ENCODE measurements around the gene DNAJB2. TPM values are rescaled to one million over a fixed set of nuclear protein-coding genes. Genes with fewer than 3 reads are reported as not detected.

DNAJB2 gene
- total RNA-seq, 4 donors from 2014 or later: 125 to 152 (median 140) TPM

DNA sequence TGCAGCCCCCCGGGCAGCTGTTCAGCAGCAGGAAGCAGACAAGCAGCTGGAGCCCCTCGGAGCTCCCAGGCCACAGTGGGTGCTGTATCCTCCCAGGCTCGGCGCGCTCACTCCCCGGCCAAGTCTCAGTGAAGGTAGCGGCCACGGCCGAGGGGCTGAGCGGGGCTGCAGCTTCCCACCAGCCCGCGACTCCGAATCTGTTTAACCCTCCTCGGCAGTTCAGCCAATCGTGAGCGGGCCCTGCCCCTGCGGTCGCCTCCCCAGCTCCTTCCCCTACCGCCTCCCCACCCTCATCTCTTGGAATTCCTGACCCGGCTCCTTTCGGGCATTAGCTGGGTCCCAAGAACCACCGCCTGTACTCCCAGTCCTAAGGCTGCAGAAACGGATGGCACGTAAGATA is 53.4 kb downstream of the DNAJB2 start, which contains the start of gene RESP18:
RESP18 (minus strand) TSS at position 203 of the 400 bp plus-strand sequence.
- TF ChIP-seq, protein P1, sequence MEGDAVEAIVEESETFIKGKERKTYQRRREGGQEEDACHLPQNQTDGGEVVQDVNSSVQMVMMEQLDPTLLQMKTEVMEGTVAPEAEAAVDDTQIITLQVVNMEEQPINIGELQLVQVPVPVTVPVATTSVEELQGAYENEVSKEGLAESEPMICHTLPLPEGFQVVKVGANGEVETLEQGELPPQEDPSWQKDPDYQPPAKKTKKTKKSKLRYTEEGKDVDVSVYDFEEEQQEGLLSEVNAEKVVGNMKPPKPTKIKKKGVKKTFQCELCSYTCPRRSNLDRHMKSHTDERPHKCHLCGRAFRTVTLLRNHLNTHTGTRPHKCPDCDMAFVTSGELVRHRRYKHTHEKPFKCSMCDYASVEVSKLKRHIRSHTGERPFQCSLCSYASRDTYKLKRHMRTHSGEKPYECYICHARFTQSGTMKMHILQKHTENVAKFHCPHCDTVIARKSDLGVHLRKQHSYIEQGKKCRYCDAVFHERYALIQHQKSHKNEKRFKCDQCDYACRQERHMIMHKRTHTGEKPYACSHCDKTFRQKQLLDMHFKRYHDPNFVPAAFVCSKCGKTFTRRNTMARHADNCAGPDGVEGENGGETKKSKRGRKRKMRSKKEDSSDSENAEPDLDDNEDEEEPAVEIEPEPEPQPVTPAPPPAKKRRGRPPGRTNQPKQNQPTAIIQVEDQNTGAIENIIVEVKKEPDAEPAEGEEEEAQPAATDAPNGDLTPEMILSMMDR (IDR thresholded peaks at IDR 0.05): no peak
- TF ChIP-seq POLR2A (IDR thresholded peaks at IDR 0.05): no peak
- DNase-seq (ENCODE audit: low spot score in 2 of 2): no peak
- H3K4me3 ChIP-seq (ENCODE audit: low read depth, poor library complexity, severe bottlenecking): no peak within 1 kb of the TSS
- 6 to 11% methylated on average over 23 to 24 of the region's 24 CpGs for WGBS, 2 donors
- intact Hi-C loops (cut with DNase I; ENCODE audit: low total_unique reads): no loop called here

GRCh38 chr2:219334076-219334475 is 54.9 kb downstream of the DNAJB2 start:
- WGBS, 2 donors: 65 to 88% methylated on average over 2 of the region's 2 CpGs
- DNase-seq (ENCODE audit: low spot score in 2 of 2): no peak
- no peak for TF ChIP-seq POLR2A (IDR thresholded peaks at IDR 0.05)
- TF ChIP-seq, protein P1 (IDR thresholded peaks at IDR 0.05): no peak
- intact Hi-C loops (cut with DNase I; ENCODE audit: low total_unique reads): no loop called here
- no peak overlapping the region for H3K4me3 ChIP-seq (ENCODE audit: low read depth, poor library complexity, severe bottlenecking)

DNA sequence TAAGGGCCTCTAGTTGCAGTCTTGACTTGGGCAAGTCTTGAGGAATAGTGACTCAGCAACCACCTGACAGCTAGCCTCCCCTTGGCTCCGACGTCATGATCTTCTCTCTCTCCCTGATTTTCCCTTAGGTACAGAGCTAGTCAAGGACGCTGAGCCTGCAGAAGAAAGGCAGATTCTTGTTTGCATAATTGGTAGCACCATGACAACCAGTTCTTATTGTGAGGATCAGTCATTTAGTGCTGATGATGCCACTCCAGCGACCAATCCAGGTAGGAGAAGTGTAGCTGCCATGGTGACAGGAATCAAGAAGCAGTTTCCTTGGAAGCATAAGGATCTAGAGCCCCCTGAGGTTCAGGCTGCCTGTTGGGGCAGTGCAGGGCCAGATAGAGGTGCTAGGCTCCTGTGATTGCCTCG is 56.2 kb downstream of the DNAJB2 start:
- WGBS, 2 donors: 34 to 38% methylated on average over 5 of the region's 5 CpGs
- TF ChIP-seq POLR2A (IDR thresholded peaks at IDR 0.05): no peak
- TF ChIP-seq, protein P1 (IDR thresholded peaks at IDR 0.05): no peak
- no peak for DNase-seq (ENCODE audit: low spot score in 2 of 2)
- intact Hi-C loops (cut with DNase I; ENCODE audit: low total_unique reads): no loop called here
- no peak overlapping the region for H3K4me3 ChIP-seq (ENCODE audit: low read depth, poor library complexity, severe bottlenecking)

MicroRNAs encoded within 50 kb of the gene (microRNA counts, 767-probe panel; counts per million panel counts)
- 0 to 358 counts per million in 2 donors for microRNA hsa-miR-153

Small RNA genes lying within 50 kb of the gene (microRNA-seq; reads per million reads assigned to microRNA genes)
- gene MIR153-1 (ENCODE audit: borderline number of aligned reads in 1 of 2, borderline replicate concordance in 2 of 2): 0 reads per million in 2 donors

Other genes starting within 250 kb of the DNAJB2 start
- gene CFAP65, start 237.8 kb upstream of the DNAJB2 start, total RNA-seq: not detected
- gene IHH, start 218.4 kb upstream of the DNAJB2 start, total RNA-seq: under 1 TPM in 1 of 4 donors, not detected in 3; 0.30 TPM
- 10 to 100 TPM; 13.2 to 20.9 (median 18.4) TPM for gene NHEJ1, start 118.6 kb upstream of the DNAJB2 start, total RNA-seq
- 1 to 10 TPM in 2 of 4 donors, under 1 TPM in 2; 0.10 to 4.4 (median 1.0) TPM for gene SLC23A3, start 109.3 kb upstream of the DNAJB2 start, total RNA-seq
- gene CNPPD1, start 102.4 kb upstream of the DNAJB2 start, total RNA-seq: 10 to 100 TPM; 48.0 to 76.7 (median 66.9) TPM
- gene RETREG2, start 101.1 kb upstream of the DNAJB2 start, total RNA-seq: 100 to 1,000 TPM in 2 of 4 donors, 10 to 100 TPM in 2; 88.7 to 110 (median 98.3) TPM
- gene ZFAND2B, start 72.6 kb upstream of the DNAJB2 start, total RNA-seq: 10 to 100 TPM; 63.0 to 76.4 (median 63.3) TPM
- gene ABCB6, start 60.4 kb upstream of the DNAJB2 start, total RNA-seq: 10 to 100 TPM; 16.9 to 33.1 (median 18.6) TPM
- gene ATG9A, start 49.7 kb upstream of the DNAJB2 start, total RNA-seq: 10 to 100 TPM; 57.6 to 92.8 (median 61.9) TPM
- gene ANKZF1, start 49.6 kb upstream of the DNAJB2 start, total RNA-seq: 10 to 100 TPM; 45.9 to 97.6 (median 52.5) TPM
- 1 to 10 TPM; 1.6 to 7.7 (median 3.9) TPM for gene GLB1L, start 33.9 kb upstream of the DNAJB2 start, total RNA-seq
- 10 to 100 TPM; 12.9 to 26.4 (median 13.8) TPM for gene STK16, start 33.9 kb upstream of the DNAJB2 start, total RNA-seq
- gene TUBA4B, start 26.1 kb upstream of the DNAJB2 start, total RNA-seq: not detected
- 100 to 1,000 TPM; 181 to 522 (median 240) TPM for gene TUBA4A, start 25.4 kb upstream of the DNAJB2 start, total RNA-seq
- under 1 TPM in 1 of 4 donors, not detected in 3; 0.23 TPM for gene PTPRN, start 30.0 kb downstream of the DNAJB2 start, total RNA-seq
- not detected for gene RESP18, start 53.4 kb downstream of the DNAJB2 start, total RNA-seq
- gene DNPEP, start 108.5 kb downstream of the DNAJB2 start, total RNA-seq: 10 to 100 TPM; 52.7 to 64.0 (median 57.6) TPM
- gene DES, start 139.0 kb downstream of the DNAJB2 start, total RNA-seq: 100 to 1,000 TPM in 1 of 4 donors, 10 to 100 TPM in 3; 19.4 to 163 (median 37.8) TPM
- 10 to 100 TPM in 1 of 4 donors, 1 to 10 TPM in 3; 3.3 to 11.4 (median 5.3) TPM for gene SPEG, start 155.5 kb downstream of the DNAJB2 start, total RNA-seq
- 10 to 100 TPM in 3 of 4 donors, 1 to 10 TPM in 1; 5.4 to 29.9 (median 19.8) TPM for gene GMPPA, start 219.5 kb downstream of the DNAJB2 start, total RNA-seq
- gene ASIC4, start 235.1 kb downstream of the DNAJB2 start, total RNA-seq: under 1 TPM in 1 of 4 donors, not detected in 3; 0.26 TPM

Measured in lower leg skin (tissue), 4 donors.